H1 (cell line): ENCODE data around the gene SHC3. TPM values are rescaled to one million over a fixed set of nuclear protein-coding genes. Genes with fewer than 3 reads are reported as not detected.

Experiments used
- CTCF ChIA-PET: fragments of 300-600 bp; sonication (Branson Sonifier 250); formaldehyde crosslinking; loops from one replicate; lab custom pipeline; 2021; ENCODE audit not compliant: partially characterized antibody; lab: Charles Lee
- POLR2A ChIA-PET: fragments of 300-600 bp; sonication (Branson Sonifier 250); formaldehyde crosslinking; loops from one replicate; lab custom pipeline; 2021; ENCODE audit warnings: inconsistent platforms; ENCODE audit not compliant: partially characterized antibody; lab: Charles Lee
- DNase-seq, 2 experiments: peaks; one replicate each; pipeline versions ENCODE4 v3.0.0 to v3.0.0-alpha.2; 2010 to 2022; ENCODE audit warnings: low spot score in 2 of 2, low read depth in 1 of 2, mixed read lengths in 1 of 2
- FAIRE-seq: peaks from 2 replicates; lab custom pipeline; 2011; peaks lifted over from hg19 to GRCh38; lab: Jason Lieb, UNC
- H2AFZ ChIP-seq: 2 replicates; pipeline ENCODE4 v1.8.1; 2012; ENCODE audit warnings: low read length, inconsistent platforms
- H2AK5ac ChIP-seq: 2 replicates; pipeline ENCODE4 v1.6.1; 2013; ENCODE audit warnings: low read depth, low read length
- H2BK120ac ChIP-seq: replicated peaks from 2 replicates; pipeline ENCODE3; 2013; ENCODE audit warnings: low read depth, low read length, inconsistent platforms
- H2BK12ac ChIP-seq: 2 replicates; pipeline ENCODE4 v1.6.1; 2013; ENCODE audit warnings: low read depth, low read length
- H2BK15ac ChIP-seq: 2 replicates; pipeline ENCODE4 v1.6.1; 2013; ENCODE audit warnings: low read length
- H2BK20ac ChIP-seq: 2 replicates; pipeline ENCODE4 v1.6.1; 2013; ENCODE audit warnings: low read length
- H2BK5ac ChIP-seq: 2 replicates; pipeline ENCODE4 v1.6.1; 2013; ENCODE audit warnings: low read depth, low read length
- H3K14ac ChIP-seq: 2 replicates; pipeline ENCODE4 v1.6.1; 2013; ENCODE audit warnings: inconsistent platforms; ENCODE audit not compliant: insufficient read length
- H3K18ac ChIP-seq: 2 replicates; pipeline ENCODE4 v1.6.1; 2013; ENCODE audit warnings: low read length; ENCODE audit errors: extremely low read depth
- H3K23ac ChIP-seq: 2 replicates; pipeline ENCODE4 v1.6.1; 2013; ENCODE audit warnings: inconsistent platforms; ENCODE audit not compliant: insufficient read length
- H3K23me2 ChIP-seq: 2 replicates; pipeline ENCODE4 v1.6.1; 2013; ENCODE audit warnings: low read depth, low read length
- H3K27ac ChIP-seq: 2 replicates; pipeline ENCODE4 v1.6.1; 2011; ENCODE audit warnings: low read depth, low read length, inconsistent platforms
- H3K27me3 ChIP-seq, 4 experiments: replicated peaks in 1 of 4; 1 replicate in 1 of 4; 2 replicates in 3 of 4; pipeline versions ENCODE4 v1.6.1 to v1.8.1; 2011 to 2013; ENCODE audit warnings: low read length in 3 of 4, mild to moderate bottlenecking in 3 of 4, inconsistent platforms in 2 of 4, mixed read lengths in 2 of 4, moderate library complexity in 1 of 4; ENCODE audit not compliant: control insufficient read depth in 3 of 4, insufficient read depth in 3 of 4; ENCODE audit errors: extremely low read depth in 1 of 4
- H3K36me3 ChIP-seq, 4 experiments: 2 replicates each; pipeline versions ENCODE4 v1.6.1 to v1.8.1; 2011 to 2013; ENCODE audit warnings: mild to moderate bottlenecking in 4 of 4, low read length in 3 of 4, moderate library complexity in 2 of 4, control low read depth in 1 of 4, inconsistent platforms in 1 of 4; ENCODE audit not compliant: insufficient read depth in 4 of 4, control insufficient read depth in 2 of 4
- H3K4ac ChIP-seq: replicated peaks from 2 replicates; pipeline ENCODE3; 2013; ENCODE audit warnings: low read length, low read depth, mixed read lengths, inconsistent platforms; ENCODE audit not compliant: insufficient read length
- H3K4me1 ChIP-seq, 4 experiments: replicated peaks in 1 of 4; 1 replicate in 1 of 4; 2 replicates in 3 of 4; pipeline versions ENCODE4 v1.6.1 to v1.8.1; 2011 to 2013; ENCODE audit warnings: low read length in 3 of 4, inconsistent platforms in 2 of 4, mixed read lengths in 1 of 4; ENCODE audit not compliant: insufficient read depth in 4 of 4, control insufficient read depth in 3 of 4
- H3K4me2 ChIP-seq, 2 experiments: 2 replicates each; pipeline versions ENCODE4 v1.6.1 to v1.8.1; 2011 to 2013; ENCODE audit warnings: low read depth in 2 of 2, low read length in 2 of 2, control low read depth in 1 of 2, inconsistent platforms in 1 of 2, mild to moderate bottlenecking in 1 of 2; ENCODE audit not compliant: insufficient read depth in 1 of 2
- H3K4me3 ChIP-seq, 4 experiments: fragments of 200-600, 300-600 bp in 1 of 4; sonication (generic), shearing (Covaris generic), sonication (Bioruptor Twin) in 1 of 4; 2 replicates each; pipeline versions ENCODE4 v1.5.1 to v1.8.1; 2011 to 2016; ENCODE audit warnings: low read length in 4 of 4, low read depth in 3 of 4, control low read depth in 2 of 4, inconsistent platforms in 2 of 4, mild to moderate bottlenecking in 2 of 4, mixed read lengths in 1 of 4, moderate library complexity in 1 of 4; ENCODE audit not compliant: insufficient read depth in 2 of 4; ENCODE audit errors: extremely low read depth in 1 of 4
- H3K56ac ChIP-seq: replicated peaks from 2 replicates; pipeline ENCODE3; 2013; ENCODE audit warnings: low read depth, mild to moderate bottlenecking, mixed read lengths, low read length, inconsistent platforms; ENCODE audit not compliant: insufficient read length
- H3K79me1 ChIP-seq: 2 replicates; pipeline ENCODE4 v1.6.1; 2013; ENCODE audit warnings: low read depth, low read length, control low read depth
- H3K79me2 ChIP-seq, 2 experiments: 2 replicates each; pipeline versions ENCODE4 v1.6.1 to v1.8.1; 2012 to 2013; ENCODE audit warnings: low read length in 2 of 2, mild to moderate bottlenecking in 2 of 2, inconsistent platforms in 1 of 2; ENCODE audit not compliant: insufficient read depth in 2 of 2, control insufficient read depth in 1 of 2
- H3K9ac ChIP-seq, 4 experiments: replicated peaks in 1 of 4; 1 replicate in 1 of 4; 2 replicates in 3 of 4; pipeline versions ENCODE4 v1.6.1 to v1.8.1; 2011 to 2013; ENCODE audit warnings: low read depth in 3 of 4, low read length in 3 of 4, control low read depth in 2 of 4, mild to moderate bottlenecking in 2 of 4, moderate library complexity in 2 of 4, inconsistent platforms in 1 of 4; ENCODE audit errors: extremely low read depth in 1 of 4
- H3K9me3 ChIP-seq, 2 experiments: 2 replicates each; pipeline versions ENCODE4 v1.6.1 to v1.8.1; 2012 to 2013; ENCODE audit warnings: mild to moderate bottlenecking in 2 of 2, moderate library complexity in 2 of 2, control low read depth in 1 of 2, inconsistent platforms in 1 of 2, low read depth in 1 of 2, low read length in 1 of 2, mixed read lengths in 1 of 2; ENCODE audit not compliant: insufficient read depth in 2 of 2
- H4K20me1 ChIP-seq, 2 experiments: replicated peaks in 1 of 2; 2 replicates each; pipeline versions ENCODE3 to v1.8.1; 2011 to 2013; ENCODE audit warnings: inconsistent platforms in 2 of 2, low read length in 2 of 2, mild to moderate bottlenecking in 1 of 2; ENCODE audit not compliant: insufficient read depth in 2 of 2, control insufficient read depth in 1 of 2
- H4K5ac ChIP-seq: 2 replicates; pipeline ENCODE4 v1.6.1; 2013; ENCODE audit warnings: low read length, low read depth, mixed read lengths, inconsistent platforms; ENCODE audit not compliant: insufficient read length
- H4K8ac ChIP-seq: 2 replicates; pipeline ENCODE4 v1.8.0; 2013; ENCODE audit warnings: mild to moderate bottlenecking, moderate library complexity, low read length, inconsistent platforms; ENCODE audit not compliant: insufficient read depth; ENCODE audit errors: extremely low read depth
- H4K91ac ChIP-seq: replicated peaks from 2 replicates; pipeline ENCODE3; 2013; ENCODE audit warnings: low read length, mixed read lengths, inconsistent platforms; ENCODE audit not compliant: insufficient read length
- ASH2L ChIP-seq: fragments of 200-600, 300-600 bp; sonication (generic); IDR thresholded peaks from one replicate; pipeline ENCODE4 v1.7.1; 2017; ENCODE audit warnings: low read length
- ATF2 ChIP-seq: IDR thresholded peaks from 2 replicates; pipeline ENCODE4 v1.6.1; 2012; ENCODE audit warnings: low read length, inconsistent platforms
- CBX8 ChIP-seq: fragments of 300-800, 300-1000 bp; sonication (generic); IDR thresholded peaks from 2 replicates; pipeline ENCODE4 v1.7.1; 2016; ENCODE audit warnings: low read depth, low read length, borderline replicate concordance
- EZH2 ChIP-seq: fragments of 200-600 bp; sonication (generic); IDR thresholded peaks from 2 replicates; pipeline ENCODE4 v1.7.1; 2012; ENCODE audit warnings: low read depth, mild to moderate bottlenecking, moderate library complexity, low read length, inconsistent platforms; ENCODE audit not compliant: severe bottlenecking
- GTF2F1 ChIP-seq: IDR thresholded peaks from 2 replicates; pipeline ENCODE4 v1.6.1; 2012; ENCODE audit warnings: low read depth, low read length, improper control_type of control experiment, borderline replicate concordance
- HDAC2 ChIP-seq, 2 experiments: fragments of 300-600 bp in 1 of 2; sonication (generic) in 1 of 2; IDR thresholded peaks; 2 replicates each; pipeline ENCODE4 v1.6.1; 2011 to 2012; ENCODE audit warnings: low read depth in 2 of 2, low read length in 2 of 2, mild to moderate bottlenecking in 2 of 2, moderate library complexity in 2 of 2, borderline replicate concordance in 1 of 2, inconsistent platforms in 1 of 2
- RAD21 ChIP-seq, 2 experiments: IDR thresholded peaks in 1 of 2; conservative IDR thresholded peaks in 1 of 2; 2 replicates each; pipeline ENCODE4 v1.6.1; 2011; ENCODE audit warnings: low read depth in 2 of 2, low read length in 2 of 2, improper control_type of control experiment in 1 of 2, inconsistent platforms in 1 of 2, mild to moderate bottlenecking in 1 of 2, moderate library complexity in 1 of 2
- RFX5 ChIP-seq: IDR thresholded peaks from 2 replicates; pipeline ENCODE4 v1.6.1; 2011; ENCODE audit warnings: low read depth, low read length, improper control_type of control experiment, borderline replicate concordance
- SAP30 ChIP-seq: fragments of 300-600 bp; sonication (generic); IDR thresholded peaks from 2 replicates; pipeline ENCODE4 v1.7.1; 2012; ENCODE audit warnings: low read length, moderate library complexity, mild to moderate bottlenecking, inconsistent platforms; ENCODE audit not compliant: insufficient read depth, insufficient replicate concordance
- SP1 ChIP-seq: IDR thresholded peaks from 2 replicates; pipeline ENCODE4 v1.6.1; 2011; ENCODE audit warnings: low read depth, low read length
- WGBS, 2 experiments: shearing (Covaris generic) in 1 of 2; methylation state at CpG; one replicate each; pipeline versions ENCODE4 v1.1.6 to v1.1.7; 2013 to 2015; ENCODE audit warnings: low lambda C conversion rate in 2 of 2, mixed read lengths in 2 of 2, inconsistent platforms in 1 of 2, low coverage in 1 of 2, missing lambda C conversion rate in 1 of 2; ENCODE audit not compliant: insufficient replicate concordance in 2 of 2, insufficient coverage in 1 of 2, insufficient read length in 1 of 2; ENCODE audit errors: extremely low coverage in 1 of 2, missing lambda C conversion rate in 1 of 2; 5-methylcytosine and 5-hydroxymethylcytosine counted together
- polyA plus RNA-seq, 7 experiments: library from polyadenylated mRNA; depleted of rRNA in 3 of 7; stranded (reverse) in 5 of 7; unstranded in 2 of 7; fragments of >200 nt in 5 of 7; fragments of 200-250 nt in 2 of 7; gene quantifications; 1 replicate in 5 of 7; 2 replicates in 1 of 7; 4 replicates in 1 of 7; pipeline versions ENCODE4 v1.2.1 to v1.2.3, GENCODE V29; 2011 to 2013; ENCODE audit warnings: missing spikeins in 2 of 7, mixed read lengths in 2 of 7
- total RNA-seq: library from RNA; stranded (reverse); fragmentation: NEBNext Ultra II Directional; extraction: Animal tissue kit (Norgen Biotek cat#: 25700); gene quantifications from 2 replicates; pipeline ENCODE4 v1.2.1, GENCODE V29; 2021

The SHC3 gene
- total and polyA plus RNA-seq, 2 of the 8 experiments (the other 6 are each of a cell fraction or from before 2014, with no cell fraction given) = 1.4 to 7.1 TPM

GRCh38 chr9:89002987-89003386 lies 175.6 kb downstream of the SHC3 start:
- WGBS, 2 experiments = 85% methylated on average over 6 of the region's 6 CpGs; no CpG with 5 or more reads in 1 of the 2 experiments
- Histone ChIP-seq H4K91ac (no peak overlapping the region), H2AFZ (no peak overlapping the region)

More at GRCh38 chr9:89002987-89003386, 175.6 kb downstream of the SHC3 start:
- no peak overlapping the region for H2BK12ac ChIP-seq
- no peak overlapping the region for H3K14ac ChIP-seq
- H2BK20ac ChIP-seq = no peak overlapping the region
- H3K4me1 ChIP-seq = peaks cover 2 to 10% (median 3%) of the 10 kb centered on the region in 4 experiments; a peak in 5 of 7 replicates
- ChIA-PET CTCF (interaction anchor here (1.0 kb wide), 2 partner anchors 10 to 406 kb away, joined by 3 read pairs; no protein-coding TSS in a partner anchor), POLR2A (no interaction called here)
- no peak overlapping the region for H3K4me2 ChIP-seq
- no peak overlapping the region for H3K4me3 ChIP-seq
- no peak overlapping the region for H2BK5ac ChIP-seq
- H2BK120ac ChIP-seq = no peak overlapping the region
- peaks cover 0 to 6% of the 10 kb centered on the region in 2 experiments for H4K20me1 ChIP-seq
- TF ChIP-seq HDAC2 (IDR thresholded peaks at IDR 0.05; ENCODE audit: borderline replicate concordance in 1 of 2, low read depth in 2 of 2, low read length in 2 of 2) = no peak
- no peak for TF ChIP-seq GTF2F1
- TF ChIP-seq EZH2 = no peak
- no peak for TF ChIP-seq RFX5
- no peak for TF ChIP-seq RAD21 (IDR thresholded peaks at IDR 0.05 in 1 of 2, conservative IDR thresholded peaks at IDR 0.05 in 1 of 2; ENCODE audit: low read depth in 2 of 2, low read length in 2 of 2)
- no peak for TF ChIP-seq SAP30
- TF ChIP-seq ASH2L = no peak
- TF ChIP-seq ATF2 = no peak
- no peak for TF ChIP-seq CBX8
- TF ChIP-seq SP1 = no peak
- peaks cover 0 to 7% (median 0%) of the 10 kb centered on the region in 4 experiments; a peak in 1 of 8 replicates for H3K36me3 ChIP-seq
- no peak overlapping the region for H3K4ac ChIP-seq
- no peaks in the 10 kb centered on the region for H3K9me3 ChIP-seq
- H3K27ac ChIP-seq = no peak overlapping the region
- no peak overlapping the region for H4K5ac ChIP-seq
- no peak overlapping the region for H3K9ac ChIP-seq
- no peaks in the 10 kb centered on the region for H3K27me3 ChIP-seq
- no peak overlapping the region for H2BK15ac ChIP-seq
- H3K23ac ChIP-seq = no peak overlapping the region
- H4K8ac ChIP-seq = no peak overlapping the region
- H3K18ac ChIP-seq = no peak overlapping the region
- H3K79me1 ChIP-seq = no peaks in the 10 kb centered on the region
- H3K56ac ChIP-seq = no peak overlapping the region
- no peak for DNase-seq
- H2AK5ac ChIP-seq = no peak overlapping the region
- no peak for FAIRE-seq
- no peaks in the 10 kb centered on the region for H3K79me2 ChIP-seq
- no peaks in the 10 kb centered on the region for H3K23me2 ChIP-seq
